Activated T-cell treated with anti-CD3 and anti-CD28 coated beads, Interleukin-2, amount 50 U/mL, for 24 hours (primary cell): ENCODE measurements around the gene ITCH.
"Not testable (repeated sequence)": the region's sequence is repeated elsewhere in the genome, so short reads cannot be mapped to it uniquely, and the experiment has no call there.

Experiments
- DNase-seq: peaks from one replicate; pipeline ENCODE4 v3.0.0-alpha.2; 2020
- H3K27ac Mint-ChIP-seq: 2 replicates; pipeline ENCODE4 v1.8.0; 2020; ENCODE audit warnings: mild to moderate bottlenecking, mixed read lengths
- H3K27me3 Mint-ChIP-seq: 2 replicates; pipeline ENCODE4 v1.8.0; 2020; ENCODE audit warnings: mixed read lengths
- H3K36me3 Mint-ChIP-seq: 2 replicates; pipeline ENCODE4 v1.8.0; 2020; ENCODE audit warnings: low read depth, mixed read lengths
- H3K4me1 Mint-ChIP-seq: 2 replicates; pipeline ENCODE4 v1.8.0; 2020; ENCODE audit warnings: low read depth, mixed read lengths
- H3K4me3 Mint-ChIP-seq: 2 replicates; pipeline ENCODE4 v1.8.0; 2020; ENCODE audit warnings: mild to moderate bottlenecking, moderate library complexity, mixed read lengths
- H3K9me3 Mint-ChIP-seq: 2 replicates; pipeline ENCODE4 v1.8.0; 2020; ENCODE audit warnings: mixed read lengths

Gene ITCH

GRCh38 chr20:34405247-34405651 is 42.2 kb downstream of the ITCH start:
- H3K9me3 Mint-ChIP-seq, DNase-seq, H3K27me3 Mint-ChIP-seq: not testable (repeated sequence)
- Mint-ChIP-seq H3K4me1 (peaks cover 53% of the 10 kb centered on the region), H3K36me3 (peaks cover 55% of the 10 kb centered on the region), H3K4me3 (peak overlapping the region; percentile 6), H3K27ac (peak overlapping the region; percentile 73)

GRCh38 chr20:34405942-34406341 is 42.9 kb downstream of the ITCH start:
- DNase-seq, H3K27ac Mint-ChIP-seq, H3K27me3 Mint-ChIP-seq, H3K4me3 Mint-ChIP-seq, H3K9me3 Mint-ChIP-seq: not testable (repeated sequence)
- Mint-ChIP-seq H3K36me3 (peaks cover 60% of the 10 kb centered on the region), H3K4me1 (peaks cover 51% of the 10 kb centered on the region)

GRCh38 chr20:34407962-34408474 is 44.9 kb downstream of the ITCH start:
- Mint-ChIP-seq H3K27ac (no peak overlapping the region), H3K4me3 (no peak overlapping the region), H3K9me3 (no peaks in the 10 kb centered on the region), H3K36me3 (peaks cover 60% of the 10 kb centered on the region), H3K4me1 (peaks cover 36% of the 10 kb centered on the region), H3K27me3 (no peaks in the 10 kb centered on the region)
- no peak for DNase-seq

GRCh38 chr20:34410336-34410735 is 47.3 kb downstream of the ITCH start:
- no peak for DNase-seq
- Mint-ChIP-seq H3K27ac (no peak overlapping the region), H3K9me3 (no peaks in the 10 kb centered on the region), H3K4me3 (no peak overlapping the region), H3K36me3 (peaks cover 69% of the 10 kb centered on the region), H3K4me1 (peaks cover 26% of the 10 kb centered on the region), H3K27me3 (no peaks in the 10 kb centered on the region)

GRCh38 chr20:34412453-34412852 is 49.4 kb downstream of the ITCH start:
- Mint-ChIP-seq H3K4me3 (no peak overlapping the region), H3K27ac (no peak overlapping the region), H3K9me3 (no peaks in the 10 kb centered on the region), H3K27me3 (no peaks in the 10 kb centered on the region), H3K4me1 (peaks cover 26% of the 10 kb centered on the region), H3K36me3 (peaks cover 81% of the 10 kb centered on the region)
- DNase-seq, result no peak

- H3K27ac Mint-ChIP-seq, H3K27me3 Mint-ChIP-seq, H3K9me3 Mint-ChIP-seq, DNase-seq, H3K4me3 Mint-ChIP-seq: not testable (repeated sequence)
- H3K36me3 Mint-ChIP-seq, result peaks cover 79% of the 10 kb centered on the region
- peaks cover 24% of the 10 kb centered on the region for H3K4me1 Mint-ChIP-seq
Measured at GRCh38 chr20:34414525-34414924, 51.5 kb downstream of the ITCH start.

- no peaks in the 10 kb centered on the region for H3K27me3 Mint-ChIP-seq
- peak overlapping the region; percentile 77 for H3K27ac Mint-ChIP-seq
- H3K4me1 Mint-ChIP-seq, result peaks cover 24% of the 10 kb centered on the region
- no peak overlapping the region for H3K4me3 Mint-ChIP-seq
- no peaks in the 10 kb centered on the region for H3K9me3 Mint-ChIP-seq
- no peak for DNase-seq
- H3K36me3 Mint-ChIP-seq, result peaks cover 82% of the 10 kb centered on the region
Measured at GRCh38 chr20:34415079-34415478, 52.0 kb downstream of the ITCH start.

GRCh38 chr20:34420146-34420545 is 57.1 kb downstream of the ITCH start:
- Mint-ChIP-seq H3K4me3 (no peak overlapping the region), H3K36me3 (peaks cover 84% of the 10 kb centered on the region), H3K9me3 (no peaks in the 10 kb centered on the region), H3K4me1 (peaks cover 15% of the 10 kb centered on the region), H3K27me3 (no peaks in the 10 kb centered on the region), H3K27ac (no peak overlapping the region)
- no peak for DNase-seq

- DNase-seq, result no peak
- Mint-ChIP-seq H3K4me3 (no peak overlapping the region), H3K36me3 (peaks cover 85% of the 10 kb centered on the region), H3K27ac (no peak overlapping the region), H3K27me3 (no peaks in the 10 kb centered on the region), H3K9me3 (no peaks in the 10 kb centered on the region), H3K4me1 (peaks cover 14% of the 10 kb centered on the region)
Measured at GRCh38 chr20:34420975-34421374, 57.9 kb downstream of the ITCH start.

GRCh38 chr20:34421766-34422466 is 58.8 kb downstream of the ITCH start:
- Mint-ChIP-seq H3K4me1 (peaks cover 11% of the 10 kb centered on the region), H3K27ac (no peak overlapping the region)

GRCh38 chr20:34425032-34425690 is 62.1 kb downstream of the ITCH start:
- not testable (repeated sequence) for H3K4me3 Mint-ChIP-seq, H3K9me3 Mint-ChIP-seq, DNase-seq, H3K27me3 Mint-ChIP-seq
- peaks cover 11% of the 10 kb centered on the region for H3K4me1 Mint-ChIP-seq
- H3K27ac Mint-ChIP-seq, result peak overlapping the region; percentile 18
- H3K36me3 Mint-ChIP-seq, result peaks cover 85% of the 10 kb centered on the region

More at GRCh38 chr20:34421766-34422466, 58.8 kb downstream of the ITCH start:
- peaks cover 86% of the 10 kb centered on the region for H3K36me3 Mint-ChIP-seq
- no peaks in the 10 kb centered on the region for H3K27me3 Mint-ChIP-seq
- H3K4me3 Mint-ChIP-seq, result no peak overlapping the region
- H3K9me3 Mint-ChIP-seq, result no peaks in the 10 kb centered on the region
- DNase-seq, result no peak

GRCh38 chr20:34426026-34426425 is 63.0 kb downstream of the ITCH start:
- Mint-ChIP-seq H3K36me3 (peaks cover 80% of the 10 kb centered on the region), H3K4me1 (peaks cover 11% of the 10 kb centered on the region)

GRCh38 chr20:34427331-34427730 is 64.3 kb downstream of the ITCH start:
- H3K27ac Mint-ChIP-seq, result no peak overlapping the region
- DNase-seq, result no peak
- no peaks in the 10 kb centered on the region for H3K9me3 Mint-ChIP-seq
- H3K4me1 Mint-ChIP-seq, result peaks cover 11% of the 10 kb centered on the region
- no peaks in the 10 kb centered on the region for H3K27me3 Mint-ChIP-seq
- H3K4me3 Mint-ChIP-seq, result no peak overlapping the region
- H3K36me3 Mint-ChIP-seq, result peaks cover 70% of the 10 kb centered on the region

More at GRCh38 chr20:34426026-34426425, 63.0 kb downstream of the ITCH start:
- no peaks in the 10 kb centered on the region for H3K27me3 Mint-ChIP-seq
- H3K4me3 Mint-ChIP-seq, result no peak overlapping the region
- H3K9me3 Mint-ChIP-seq, result no peaks in the 10 kb centered on the region
- no peak for DNase-seq
- H3K27ac Mint-ChIP-seq, result peak overlapping the region; percentile 12

GRCh38 chr20:34427784-34428183 is 64.7 kb downstream of the ITCH start:
- Mint-ChIP-seq H3K9me3 (no peaks in the 10 kb centered on the region), H3K36me3 (peaks cover 70% of the 10 kb centered on the region), H3K4me3 (no peak overlapping the region), H3K27me3 (no peaks in the 10 kb centered on the region), H3K27ac (peak overlapping the region; percentile 22), H3K4me1 (peaks cover 11% of the 10 kb centered on the region)
- no peak for DNase-seq

GRCh38 chr20:34431168-34431567 is 68.1 kb downstream of the ITCH start:
- Mint-ChIP-seq H3K4me1 (peaks cover 4% of the 10 kb centered on the region), H3K27me3 (no peaks in the 10 kb centered on the region), H3K36me3 (peaks cover 45% of the 10 kb centered on the region), H3K27ac (no peak overlapping the region), H3K4me3 (no peak overlapping the region), H3K9me3 (no peaks in the 10 kb centered on the region)
- no peak for DNase-seq
